ENCODE results near the gene KRT27.
"Not testable (repeated sequence)": the region's sequence is repeated elsewhere in the genome, so short reads cannot be mapped to it uniquely, and the experiment has no call there.

KRT27 gene

GRCh38 chr17:40817103-40817682 lies 34.8 kb upstream of the KRT27 start:
- TF ChIP-seq, protein P1, sequence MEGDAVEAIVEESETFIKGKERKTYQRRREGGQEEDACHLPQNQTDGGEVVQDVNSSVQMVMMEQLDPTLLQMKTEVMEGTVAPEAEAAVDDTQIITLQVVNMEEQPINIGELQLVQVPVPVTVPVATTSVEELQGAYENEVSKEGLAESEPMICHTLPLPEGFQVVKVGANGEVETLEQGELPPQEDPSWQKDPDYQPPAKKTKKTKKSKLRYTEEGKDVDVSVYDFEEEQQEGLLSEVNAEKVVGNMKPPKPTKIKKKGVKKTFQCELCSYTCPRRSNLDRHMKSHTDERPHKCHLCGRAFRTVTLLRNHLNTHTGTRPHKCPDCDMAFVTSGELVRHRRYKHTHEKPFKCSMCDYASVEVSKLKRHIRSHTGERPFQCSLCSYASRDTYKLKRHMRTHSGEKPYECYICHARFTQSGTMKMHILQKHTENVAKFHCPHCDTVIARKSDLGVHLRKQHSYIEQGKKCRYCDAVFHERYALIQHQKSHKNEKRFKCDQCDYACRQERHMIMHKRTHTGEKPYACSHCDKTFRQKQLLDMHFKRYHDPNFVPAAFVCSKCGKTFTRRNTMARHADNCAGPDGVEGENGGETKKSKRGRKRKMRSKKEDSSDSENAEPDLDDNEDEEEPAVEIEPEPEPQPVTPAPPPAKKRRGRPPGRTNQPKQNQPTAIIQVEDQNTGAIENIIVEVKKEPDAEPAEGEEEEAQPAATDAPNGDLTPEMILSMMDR (IDR thresholded peaks at IDR 0.05; ENCODE audit: low read depth, low read length): no peak
- DNase-seq (ENCODE audit: extremely low read depth, low read depth): no peak

- no peak for DNase-seq (ENCODE audit: extremely low read depth, low read depth)
- TF ChIP-seq, protein P1 (IDR thresholded peaks at IDR 0.05; ENCODE audit: low read depth, low read length): no peak
These were observed 34.2 kb upstream of the KRT27 start for GRCh38 chr17:40816569-40816968.

DNA sequence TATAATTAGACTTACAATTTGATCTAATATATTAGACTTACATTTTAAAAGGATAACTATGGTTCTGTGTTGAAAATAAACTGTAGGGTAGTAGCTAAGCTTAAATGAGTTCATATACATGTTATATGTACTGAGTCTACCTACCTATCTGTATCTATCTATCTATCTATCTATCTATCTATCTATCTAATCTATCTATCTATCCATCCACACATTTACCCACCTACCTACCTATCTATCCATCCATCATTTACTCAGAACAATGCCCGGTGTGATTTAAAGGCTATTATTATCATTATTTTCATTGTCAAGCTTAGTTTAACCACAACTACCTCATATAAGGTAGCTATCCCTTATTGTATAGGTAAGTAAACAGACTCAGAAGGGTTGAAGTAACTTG lies 33.0 kb upstream of the KRT27 start:
- TF ChIP-seq, protein P1 (IDR thresholded peaks at IDR 0.05; ENCODE audit: low read depth, low read length): no peak
- no peak for DNase-seq (ENCODE audit: extremely low read depth, low read depth)

DNA sequence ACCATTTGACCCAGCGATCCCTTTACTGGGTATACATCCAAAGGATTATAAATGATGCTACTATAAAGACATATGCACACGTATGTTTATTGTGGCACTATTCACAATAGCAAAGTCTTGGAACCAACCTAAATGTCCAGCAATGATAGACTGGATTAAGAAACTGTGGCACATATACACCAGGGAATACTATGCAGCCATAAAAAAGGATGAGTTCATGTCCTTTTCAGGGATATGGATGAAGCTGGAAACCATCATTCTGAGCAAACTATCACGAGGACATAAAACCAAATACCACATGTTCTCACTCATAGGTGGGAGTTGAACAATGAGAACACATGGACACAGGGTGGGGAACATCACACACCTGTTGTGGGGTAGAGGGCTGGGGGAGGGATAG lies 32.3 kb upstream of the KRT27 start:
- DNase-seq (ENCODE audit: extremely low read depth, low read depth): not testable (repeated sequence)

DNA sequence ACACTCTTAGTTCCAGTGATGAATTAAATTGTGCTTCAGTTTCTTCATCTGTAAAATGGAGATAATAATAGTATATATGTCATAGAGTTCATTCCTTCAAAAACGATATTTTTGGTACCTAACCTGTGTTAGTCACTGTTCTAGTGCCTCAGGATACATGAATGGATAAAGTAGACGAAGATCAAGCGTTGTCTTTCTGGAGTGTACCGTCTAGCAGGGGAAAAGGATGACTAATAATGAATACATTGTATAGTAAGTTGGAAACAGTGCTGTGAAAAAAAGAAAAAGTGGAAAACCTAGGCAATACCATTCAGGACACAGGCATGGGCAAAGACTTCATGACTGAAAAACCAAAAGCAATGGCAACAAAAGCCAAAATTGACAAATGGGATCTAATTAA lies 31.5 kb upstream of the KRT27 start:
- TF ChIP-seq, protein P1 (IDR thresholded peaks at IDR 0.05; ENCODE audit: low read depth, low read length): no peak
- no peak for DNase-seq (ENCODE audit: extremely low read depth, low read depth)

DNA sequence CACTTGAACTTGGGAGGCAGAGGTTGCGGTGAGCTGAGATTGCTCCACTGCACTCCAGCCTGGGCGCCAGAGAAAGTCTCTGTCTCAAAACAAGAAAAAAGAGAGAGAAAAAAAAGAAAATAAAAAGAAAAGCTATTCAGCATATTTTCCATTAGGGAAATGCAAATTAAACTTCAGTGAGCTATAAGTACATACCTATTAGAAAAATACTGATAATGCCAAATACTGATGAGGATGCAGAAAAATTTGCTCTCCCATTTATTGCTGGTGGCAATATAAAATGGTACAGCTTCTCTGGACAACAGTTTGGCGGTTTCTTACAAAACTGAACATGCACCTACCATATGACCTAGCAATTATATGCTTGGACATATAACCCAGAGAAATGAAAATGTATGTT lies 30.3 kb upstream of the KRT27 start:
- DNase-seq (ENCODE audit: extremely low read depth, low read depth): no peak
- TF ChIP-seq, protein P1 (IDR thresholded peaks at IDR 0.05; ENCODE audit: low read depth, low read length): no peak

DNA sequence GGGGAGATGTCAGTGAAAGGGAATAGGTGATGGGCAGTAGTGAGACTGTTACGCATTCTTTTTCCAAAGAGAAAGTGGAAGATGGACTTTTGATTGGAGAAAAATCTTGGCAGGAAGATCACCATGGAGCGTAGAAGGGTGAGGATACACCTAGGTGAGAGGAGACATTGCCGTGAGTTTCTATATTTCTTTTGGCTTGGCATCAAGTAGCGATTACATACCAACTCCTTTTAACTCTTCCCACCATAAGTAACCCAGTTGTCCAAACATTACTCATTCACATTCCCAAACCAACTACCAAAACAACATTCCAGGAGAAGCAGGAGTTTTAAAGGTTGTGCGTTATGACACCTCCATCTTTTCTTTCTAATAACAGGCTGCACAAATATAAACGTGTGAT lies 28.1 kb upstream of the KRT27 start:
- TF ChIP-seq, protein P1 (IDR thresholded peaks at IDR 0.05; ENCODE audit: low read depth, low read length): no peak
- DNase-seq (ENCODE audit: extremely low read depth, low read depth): no peak

GRCh38 chr17:40809721-40810421 lies 27.5 kb upstream of the KRT27 start:
- DNase-seq (ENCODE audit: extremely low read depth, low read depth): no peak
- TF ChIP-seq, protein P1 (IDR thresholded peaks at IDR 0.05; ENCODE audit: low read depth, low read length): no peak
